Tibial artery (tissue), 4 donors: Measurements from ENCODE around the gene EDAR.

Source experiments
- DNase-seq, 2 donors: peaks; one replicate each; pipeline ENCODE4 v3.0.0-alpha.2; 2019
- H3K27ac ChIP-seq, 2 donors: fragments of 200-600 bp; sonication (generic) in 1 of 2; 1 replicate in 1 of 2; 2 replicates in 1 of 2; pipeline ENCODE4 v1.5.1; 2018 to 2019; ENCODE audit warnings: mild to moderate bottlenecking in 1 of 2
- H3K27me3 ChIP-seq, 2 donors: fragments of 200-600 bp; sonication (generic) in 1 of 2; one replicate each; pipeline versions ENCODE4 v1.5.1 to v1.6.0; 2016 to 2019
- H3K36me3 ChIP-seq, 3 donors: fragments of 200-600 bp; sonication (generic) in 2 of 3; one replicate each; pipeline ENCODE4 v1.5.1; 2016 to 2019; ENCODE audit warnings: mild to moderate bottlenecking in 2 of 3
- H3K4me1 ChIP-seq, 4 donors: fragments of 200-600 bp; sonication (generic) in 2 of 4; 1 replicate in 3 of 4; 2 replicates in 1 of 4; pipeline ENCODE4 v1.5.1; 2016 to 2019
- H3K4me3 ChIP-seq, 2 donors: fragments of 200-600 bp; sonication (generic) in 1 of 2; 1 replicate in 1 of 2; 2 replicates in 1 of 2; pipeline ENCODE4 v1.5.1; 2018 to 2019; ENCODE audit warnings: mild to moderate bottlenecking in 2 of 2
- H3K9me3 ChIP-seq, 3 donors: fragments of 200-600 bp; sonication (generic) in 1 of 3; one replicate each; pipeline ENCODE4 v1.5.1; 2016 to 2019
- intact Hi-C: fragments of 100-400 bp; cut with DNase I; formaldehyde crosslinking; loops from one replicate; pipeline ENCODE4 v1.15.0; 2023; ENCODE audit warnings: low total_unique reads
- TF ChIP-seq, protein P1 (sequence below), 2 experiments: fragments of 200-600 bp in 1 of 2; fragments of 450-650 bp in 1 of 2; IDR thresholded peaks; one replicate each; pipeline ENCODE4 v1.5.1; 2017 to 2019; ENCODE audit warnings: antibody characterized with exemption in 2 of 2, mild to moderate bottlenecking in 1 of 2, moderate library complexity in 1 of 2

Gene EDAR

DNA sequence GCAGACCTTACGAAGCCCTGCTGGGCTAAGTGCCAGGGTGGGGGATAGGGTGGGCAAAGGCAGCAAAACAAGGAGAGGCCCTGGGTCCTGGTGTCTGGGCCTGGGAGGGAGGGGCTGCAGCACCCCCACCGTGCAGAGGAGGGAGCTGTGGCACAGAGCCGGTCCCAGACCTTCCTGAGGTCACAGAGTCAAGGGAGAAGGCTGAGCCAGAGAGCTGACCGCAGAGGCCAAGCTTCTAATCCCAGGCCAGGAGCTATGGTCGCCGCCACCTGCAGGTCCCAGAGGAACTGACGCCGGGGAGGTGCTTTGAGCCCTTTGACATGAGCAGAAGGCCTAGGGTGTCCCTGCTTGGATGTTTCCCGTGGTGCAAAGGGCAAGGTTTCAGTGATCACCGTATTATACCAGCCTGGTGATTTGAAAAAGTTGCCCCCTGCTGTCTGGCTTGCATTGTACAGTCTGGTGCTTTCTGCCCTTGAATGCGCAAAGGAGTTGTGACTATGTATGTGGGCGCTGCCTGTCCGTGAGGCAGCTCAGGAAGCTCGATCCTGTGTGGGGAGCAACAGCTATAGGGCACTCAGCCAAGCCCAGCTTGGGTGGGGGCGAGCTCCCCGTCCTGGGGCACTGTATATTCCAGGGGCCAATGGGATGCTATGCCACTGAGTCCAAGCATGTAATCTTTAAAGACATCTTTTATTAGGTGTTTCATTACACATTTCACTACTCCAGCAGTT is 44.3 kb downstream of the EDAR start:
- TF ChIP-seq, protein P1, sequence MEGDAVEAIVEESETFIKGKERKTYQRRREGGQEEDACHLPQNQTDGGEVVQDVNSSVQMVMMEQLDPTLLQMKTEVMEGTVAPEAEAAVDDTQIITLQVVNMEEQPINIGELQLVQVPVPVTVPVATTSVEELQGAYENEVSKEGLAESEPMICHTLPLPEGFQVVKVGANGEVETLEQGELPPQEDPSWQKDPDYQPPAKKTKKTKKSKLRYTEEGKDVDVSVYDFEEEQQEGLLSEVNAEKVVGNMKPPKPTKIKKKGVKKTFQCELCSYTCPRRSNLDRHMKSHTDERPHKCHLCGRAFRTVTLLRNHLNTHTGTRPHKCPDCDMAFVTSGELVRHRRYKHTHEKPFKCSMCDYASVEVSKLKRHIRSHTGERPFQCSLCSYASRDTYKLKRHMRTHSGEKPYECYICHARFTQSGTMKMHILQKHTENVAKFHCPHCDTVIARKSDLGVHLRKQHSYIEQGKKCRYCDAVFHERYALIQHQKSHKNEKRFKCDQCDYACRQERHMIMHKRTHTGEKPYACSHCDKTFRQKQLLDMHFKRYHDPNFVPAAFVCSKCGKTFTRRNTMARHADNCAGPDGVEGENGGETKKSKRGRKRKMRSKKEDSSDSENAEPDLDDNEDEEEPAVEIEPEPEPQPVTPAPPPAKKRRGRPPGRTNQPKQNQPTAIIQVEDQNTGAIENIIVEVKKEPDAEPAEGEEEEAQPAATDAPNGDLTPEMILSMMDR (IDR thresholded peaks at IDR 0.05): no peak
- peak in 1 of 2 donors; percentile 51 for DNase-seq
- Histone ChIP-seq H3K36me3 (no peaks in the 10 kb centered on the region), H3K4me1 (peaks cover 0 to 19% (median 10%) of the 10 kb centered on the region in 4 donors), H3K4me3 (no peak overlapping the region), H3K9me3 (peaks cover 0 to 10% (median 0%) of the 10 kb centered on the region in 3 donors), H3K27me3 (no peaks in the 10 kb centered on the region), H3K27ac (no peak overlapping the region)
- intact Hi-C loops: no loop called here

GRCh38 chr2:108943751-108944150 is 45.3 kb downstream of the EDAR start:
- intact Hi-C loops: no loop called here
- H3K27ac ChIP-seq: no peak overlapping the region
- peaks cover 0 to 10% (median 0%) of the 10 kb centered on the region in 3 donors for H3K9me3 ChIP-seq
- DNase-seq: no peak
- no peaks in the 10 kb centered on the region for H3K27me3 ChIP-seq
- H3K36me3 ChIP-seq: no peaks in the 10 kb centered on the region
- peaks cover 0 to 19% (median 10%) of the 10 kb centered on the region in 4 donors for H3K4me1 ChIP-seq
- H3K4me3 ChIP-seq: no peak overlapping the region
- TF ChIP-seq, protein P1 (IDR thresholded peaks at IDR 0.05): no peak

DNA sequence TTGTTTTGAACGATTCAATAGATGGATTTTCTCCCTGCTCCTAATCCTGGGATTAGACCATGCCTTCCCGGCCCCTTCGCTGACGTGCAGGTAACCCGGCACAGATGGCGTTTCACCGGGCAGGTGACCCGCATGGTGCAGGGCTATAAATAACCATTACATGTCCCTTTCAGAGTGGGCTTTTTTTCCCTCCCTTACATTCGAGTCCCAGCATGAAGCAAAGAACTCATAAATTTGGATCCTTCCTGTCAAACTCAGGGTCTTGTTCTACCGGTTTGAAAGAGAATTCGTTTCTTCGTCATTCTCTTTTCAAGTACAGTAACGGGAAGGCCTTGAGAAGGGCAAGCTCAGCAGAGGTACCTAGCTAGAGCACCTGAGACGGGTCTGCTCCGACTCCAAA is 46.1 kb downstream of the EDAR start:
- Histone ChIP-seq H3K4me3 (no peak overlapping the region), H3K27ac (no peak overlapping the region), H3K36me3 (no peaks in the 10 kb centered on the region), H3K9me3 (peaks cover 0 to 10% (median 0%) of the 10 kb centered on the region in 3 donors), H3K4me1 (peaks cover 0 to 19% (median 10%) of the 10 kb centered on the region in 4 donors), H3K27me3 (no peaks in the 10 kb centered on the region)
- intact Hi-C loops: no loop called here
- TF ChIP-seq, protein P1 (IDR thresholded peaks at IDR 0.05): no peak
- DNase-seq: peak in 1 of 2 donors; percentile 19

DNA sequence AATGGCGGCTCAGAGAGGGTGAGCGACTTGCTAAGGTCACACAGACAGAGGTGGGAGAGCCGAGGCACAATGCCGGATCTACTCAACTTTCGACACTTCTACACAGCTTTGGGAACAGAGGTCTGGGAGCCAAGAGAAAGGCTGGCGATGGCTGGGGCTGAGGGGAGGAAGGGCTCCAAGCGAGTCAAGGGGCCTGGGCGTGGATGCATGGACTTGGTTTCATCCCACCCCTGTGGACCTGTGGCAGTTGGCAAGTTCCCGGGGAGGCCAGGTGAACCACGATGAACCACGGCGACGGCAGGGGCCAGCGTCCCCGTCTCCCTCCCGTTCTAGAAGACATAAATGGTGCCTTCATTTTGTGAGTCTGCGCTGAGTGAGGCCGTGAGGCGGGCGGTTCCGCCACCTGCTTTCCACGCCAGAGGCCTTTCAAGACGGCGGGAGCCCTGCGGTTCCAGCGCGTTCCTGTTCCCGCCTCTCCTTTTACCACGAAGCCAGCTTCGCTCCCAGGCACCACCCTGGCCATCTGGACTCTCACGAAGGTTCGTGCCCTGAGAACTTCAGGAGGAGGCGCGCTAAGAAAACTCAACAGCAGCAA is 46.7 kb downstream of the EDAR start:
- Histone ChIP-seq H3K36me3 (no peaks in the 10 kb centered on the region), H3K4me3 (no peak overlapping the region), H3K4me1 (peaks cover 0 to 19% (median 10%) of the 10 kb centered on the region in 4 donors), H3K27ac (no peak overlapping the region), H3K9me3 (peaks cover 0 to 7% (median 0%) of the 10 kb centered on the region in 3 donors), H3K27me3 (no peaks in the 10 kb centered on the region)
- TF ChIP-seq, protein P1 (IDR thresholded peaks at IDR 0.05): no peak
- intact Hi-C loops: no loop called here
- no peak for DNase-seq

GRCh38 chr2:108941767-108942166 is 47.3 kb downstream of the EDAR start:
- Histone ChIP-seq H3K27me3 (no peaks in the 10 kb centered on the region), H3K27ac (no peak overlapping the region), H3K36me3 (no peaks in the 10 kb centered on the region), H3K4me1 (peaks cover 0 to 19% (median 10%) of the 10 kb centered on the region in 4 donors), H3K9me3 (peaks cover 0 to 1% (median 0%) of the 10 kb centered on the region in 3 donors), H3K4me3 (no peak overlapping the region)
- DNase-seq: no peak
- TF ChIP-seq, protein P1 (IDR thresholded peaks at IDR 0.05): no peak
- intact Hi-C loops: no loop called here
